HEK293 (cell line): ENCODE measurements around the gene UBE2Q2.
A peak's percentile ranks its signal among the peaks of the same experiment; 100 is the strongest.

Experiments used
- CTCF ChIA-PET: fragments of 350-600 bp; formaldehyde crosslinking; extraction: SDS; loops from one replicate; lab custom pipeline; 2021; ENCODE audit warnings: antibody characterized with exemption; lab: Yijun Ruan, JAX
- POLR2A ChIA-PET: fragments of 300-600 bp; formaldehyde crosslinking; extraction: SDS; loops from one replicate; lab custom pipeline; 2020; ENCODE audit warnings: antibody characterized with exemption, inconsistent platforms; lab: Yijun Ruan, JAX
- H3K27ac ChIP-seq: fragments of 200-500 bp; sonication (Bioruptor generic); 2 replicates; pipeline ENCODE4 v1.5.1; 2014; ENCODE audit warnings: low read depth, low read length, control low read depth, inconsistent platforms; ENCODE audit errors: extremely low read depth
- H3K36me3 ChIP-seq, 2 experiments: fragments of 200-500 bp in 1 of 2; sonication (Bioruptor generic) in 1 of 2; 1 replicate in 1 of 2; 2 replicates in 1 of 2; pipeline ENCODE4 v1.5.1; 2014 to 2017; ENCODE audit warnings: inconsistent platforms in 2 of 2, low read length in 2 of 2; ENCODE audit not compliant: control insufficient read depth in 2 of 2, insufficient read depth in 1 of 2
- H3K4me1 ChIP-seq: fragments of 200-500 bp; sonication (Bioruptor generic); 2 replicates; pipeline ENCODE4 v1.5.1; 2014; ENCODE audit warnings: mild to moderate bottlenecking, low read length, inconsistent platforms; ENCODE audit not compliant: control insufficient read depth, insufficient read depth
- H3K4me3 ChIP-seq: 2 replicates; pipeline ENCODE4 v1.5.1; 2011; ENCODE audit warnings: low read depth, mild to moderate bottlenecking, control low read depth, low read length, moderate library complexity
- H3K9me3 ChIP-seq: fragments of 200-500 bp; sonication (Bioruptor generic); 2 replicates; pipeline ENCODE4 v1.5.1; 2014; ENCODE audit warnings: low read depth, low read length, inconsistent platforms; ENCODE audit not compliant: control insufficient read depth, insufficient read depth
- BCL11A ChIP-seq: fragments of 450-650 bp; formaldehyde crosslinking; IDR thresholded peaks from 2 replicates; pipeline ENCODE4 v1.5.1; 2016; ENCODE audit warnings: low read depth, missing biosample characterization, missing genetic modification characterization
- GLIS1 ChIP-seq: fragments of 450-650 bp; formaldehyde crosslinking; IDR thresholded peaks from 2 replicates; pipeline ENCODE4 v1.5.1; 2016; ENCODE audit warnings: missing biosample characterization, missing genetic modification characterization
- OSR2 ChIP-seq: fragments of 450-650 bp; formaldehyde crosslinking; IDR thresholded peaks from 2 replicates; pipeline ENCODE4 v1.5.1; 2016; ENCODE audit warnings: missing biosample characterization, missing genetic modification characterization
- PBX3 ChIP-seq: sonication (generic); formaldehyde crosslinking; IDR thresholded peaks from 2 replicates; pipeline ENCODE4 v1.8.1; 2022; ENCODE audit warnings: mild to moderate bottlenecking, moderate library complexity, missing genetic modification reagents
- PRDM1 ChIP-seq: fragments of 450-650 bp; formaldehyde crosslinking; IDR thresholded peaks from 2 replicates; pipeline ENCODE4; 2016; ENCODE audit warnings: missing biosample characterization, missing genetic modification characterization
- RBAK ChIP-seq: fragments of 450-650 bp; formaldehyde crosslinking; IDR thresholded peaks from 2 replicates; pipeline ENCODE4 v1.5.1; 2016; ENCODE audit warnings: missing biosample characterization, missing genetic modification characterization
- ZNF132 ChIP-seq: fragments of 450-650 bp; formaldehyde crosslinking; IDR thresholded peaks from 2 replicates; pipeline ENCODE4 v1.5.1; 2017; ENCODE audit warnings: missing biosample characterization, missing genetic modification characterization, borderline replicate concordance
- ZNF202 ChIP-seq: fragments of 450-650 bp; formaldehyde crosslinking; IDR thresholded peaks from 2 replicates; pipeline ENCODE4 v1.5.1; 2016; ENCODE audit warnings: missing biosample characterization, missing genetic modification characterization, borderline replicate concordance
- ZNF266 ChIP-seq: fragments of 450-650 bp; formaldehyde crosslinking; IDR thresholded peaks from 2 replicates; pipeline ENCODE4 v1.5.1; 2016; ENCODE audit warnings: missing biosample characterization, missing genetic modification characterization, low read depth
- ZNF350 ChIP-seq: fragments of 450-650 bp; formaldehyde crosslinking; IDR thresholded peaks from 2 replicates; pipeline ENCODE4 v1.5.0; 2017; ENCODE audit warnings: missing biosample characterization, mild to moderate bottlenecking, missing genetic modification characterization
- ZNF510 ChIP-seq: fragments of 450-650 bp; formaldehyde crosslinking; IDR thresholded peaks from 2 replicates; pipeline ENCODE4 v1.5.1; 2018; ENCODE audit warnings: mild to moderate bottlenecking, missing genetic modification characterization, missing biosample characterization; ENCODE audit not compliant: insufficient replicate concordance
- ZNF555 ChIP-seq: fragments of 450-650 bp; formaldehyde crosslinking; conservative IDR thresholded peaks from 2 replicates; pipeline ENCODE4 v1.5.1; 2017; ENCODE audit warnings: missing biosample characterization, mild to moderate bottlenecking, missing genetic modification characterization, inconsistent platforms
- ZNF660 ChIP-seq: fragments of 450-650 bp; IDR thresholded peaks from 2 replicates; pipeline ENCODE4 v1.5.1; 2018; ENCODE audit warnings: missing biosample characterization, mild to moderate bottlenecking, missing genetic modification characterization
- ZNF776 ChIP-seq: fragments of 450-650 bp; formaldehyde crosslinking; IDR thresholded peaks from 2 replicates; pipeline ENCODE4 v1.5.0; 2017; ENCODE audit warnings: missing biosample characterization, missing genetic modification characterization, borderline replicate concordance
- ZNF791 ChIP-seq: fragments of 450-650 bp; formaldehyde crosslinking; IDR thresholded peaks from 2 replicates; pipeline ENCODE4 v1.5.1; 2016; ENCODE audit warnings: missing biosample characterization, missing genetic modification characterization
- ZSCAN16 ChIP-seq: fragments of 450-650 bp; formaldehyde crosslinking; IDR thresholded peaks from 2 replicates; pipeline ENCODE4 v1.5.1; 2016; ENCODE audit warnings: missing biosample characterization, missing genetic modification characterization
- TF ChIP-seq, protein P1 (sequence below): fragments of 450-650 bp; formaldehyde crosslinking; IDR thresholded peaks from 2 replicates; pipeline ENCODE4 v1.5.1; 2016; ENCODE audit warnings: missing biosample characterization, missing genetic modification characterization, borderline replicate concordance
- TF ChIP-seq, protein P2 (sequence below): fragments of 450-650 bp; formaldehyde crosslinking; IDR thresholded peaks from 2 replicates; pipeline ENCODE4 v1.5.1; 2017; ENCODE audit warnings: missing biosample characterization, missing genetic modification characterization
- TF ChIP-seq, protein P3 (sequence below): fragments of 450-650 bp; formaldehyde crosslinking; IDR thresholded peaks from 2 replicates; pipeline ENCODE4 v1.5.1; 2016; ENCODE audit warnings: missing biosample characterization, missing genetic modification characterization
- TF ChIP-seq, protein P4 (sequence below): fragments of 450-650 bp; formaldehyde crosslinking; IDR thresholded peaks from 2 replicates; pipeline ENCODE4 v1.5.1; 2017; ENCODE audit warnings: missing biosample characterization, missing genetic modification characterization

The UBE2Q2 gene

GRCh38 chr15:75902129-75902557 lies 58.9 kb downstream of the UBE2Q2 start (continued):
- TF ChIP-seq, protein P1, sequence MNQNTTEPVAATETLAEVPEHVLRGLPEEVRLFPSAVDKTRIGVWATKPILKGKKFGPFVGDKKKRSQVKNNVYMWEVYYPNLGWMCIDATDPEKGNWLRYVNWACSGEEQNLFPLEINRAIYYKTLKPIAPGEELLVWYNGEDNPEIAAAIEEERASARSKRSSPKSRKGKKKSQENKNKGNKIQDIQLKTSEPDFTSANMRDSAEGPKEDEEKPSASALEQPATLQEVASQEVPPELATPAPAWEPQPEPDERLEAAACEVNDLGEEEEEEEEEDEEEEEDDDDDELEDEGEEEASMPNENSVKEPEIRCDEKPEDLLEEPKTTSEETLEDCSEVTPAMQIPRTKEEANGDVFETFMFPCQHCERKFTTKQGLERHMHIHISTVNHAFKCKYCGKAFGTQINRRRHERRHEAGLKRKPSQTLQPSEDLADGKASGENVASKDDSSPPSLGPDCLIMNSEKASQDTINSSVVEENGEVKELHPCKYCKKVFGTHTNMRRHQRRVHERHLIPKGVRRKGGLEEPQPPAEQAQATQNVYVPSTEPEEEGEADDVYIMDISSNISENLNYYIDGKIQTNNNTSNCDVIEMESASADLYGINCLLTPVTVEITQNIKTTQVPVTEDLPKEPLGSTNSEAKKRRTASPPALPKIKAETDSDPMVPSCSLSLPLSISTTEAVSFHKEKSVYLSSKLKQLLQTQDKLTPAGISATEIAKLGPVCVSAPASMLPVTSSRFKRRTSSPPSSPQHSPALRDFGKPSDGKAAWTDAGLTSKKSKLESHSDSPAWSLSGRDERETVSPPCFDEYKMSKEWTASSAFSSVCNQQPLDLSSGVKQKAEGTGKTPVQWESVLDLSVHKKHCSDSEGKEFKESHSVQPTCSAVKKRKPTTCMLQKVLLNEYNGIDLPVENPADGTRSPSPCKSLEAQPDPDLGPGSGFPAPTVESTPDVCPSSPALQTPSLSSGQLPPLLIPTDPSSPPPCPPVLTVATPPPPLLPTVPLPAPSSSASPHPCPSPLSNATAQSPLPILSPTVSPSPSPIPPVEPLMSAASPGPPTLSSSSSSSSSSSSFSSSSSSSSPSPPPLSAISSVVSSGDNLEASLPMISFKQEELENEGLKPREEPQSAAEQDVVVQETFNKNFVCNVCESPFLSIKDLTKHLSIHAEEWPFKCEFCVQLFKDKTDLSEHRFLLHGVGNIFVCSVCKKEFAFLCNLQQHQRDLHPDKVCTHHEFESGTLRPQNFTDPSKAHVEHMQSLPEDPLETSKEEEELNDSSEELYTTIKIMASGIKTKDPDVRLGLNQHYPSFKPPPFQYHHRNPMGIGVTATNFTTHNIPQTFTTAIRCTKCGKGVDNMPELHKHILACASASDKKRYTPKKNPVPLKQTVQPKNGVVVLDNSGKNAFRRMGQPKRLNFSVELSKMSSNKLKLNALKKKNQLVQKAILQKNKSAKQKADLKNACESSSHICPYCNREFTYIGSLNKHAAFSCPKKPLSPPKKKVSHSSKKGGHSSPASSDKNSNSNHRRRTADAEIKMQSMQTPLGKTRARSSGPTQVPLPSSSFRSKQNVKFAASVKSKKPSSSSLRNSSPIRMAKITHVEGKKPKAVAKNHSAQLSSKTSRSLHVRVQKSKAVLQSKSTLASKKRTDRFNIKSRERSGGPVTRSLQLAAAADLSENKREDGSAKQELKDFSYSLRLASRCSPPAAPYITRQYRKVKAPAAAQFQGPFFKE (tag by site-specific recombination): no peak
- TF ChIP-seq PRDM1 (tag by site-specific recombination) (peak; percentile 54; the same call in 1 of the 2 replicates), ZNF791 (tag by site-specific recombination) (no peak), PBX3 (CRISPR knock-in tag) (no peak), OSR2 (0 out of 2 replicates have a peak, but pooled peaks have one; percentile 28), ZSCAN16 (no peak), ZNF350 (no peak), RBAK (no peak), ZNF660 (tag by site-specific recombination) (no peak), ZNF202 (tag by site-specific recombination) (no peak), ZNF776 (tag by site-specific recombination) (no peak), ZNF132 (tag by site-specific recombination) (no peak)
- TF ChIP-seq, protein P2, sequence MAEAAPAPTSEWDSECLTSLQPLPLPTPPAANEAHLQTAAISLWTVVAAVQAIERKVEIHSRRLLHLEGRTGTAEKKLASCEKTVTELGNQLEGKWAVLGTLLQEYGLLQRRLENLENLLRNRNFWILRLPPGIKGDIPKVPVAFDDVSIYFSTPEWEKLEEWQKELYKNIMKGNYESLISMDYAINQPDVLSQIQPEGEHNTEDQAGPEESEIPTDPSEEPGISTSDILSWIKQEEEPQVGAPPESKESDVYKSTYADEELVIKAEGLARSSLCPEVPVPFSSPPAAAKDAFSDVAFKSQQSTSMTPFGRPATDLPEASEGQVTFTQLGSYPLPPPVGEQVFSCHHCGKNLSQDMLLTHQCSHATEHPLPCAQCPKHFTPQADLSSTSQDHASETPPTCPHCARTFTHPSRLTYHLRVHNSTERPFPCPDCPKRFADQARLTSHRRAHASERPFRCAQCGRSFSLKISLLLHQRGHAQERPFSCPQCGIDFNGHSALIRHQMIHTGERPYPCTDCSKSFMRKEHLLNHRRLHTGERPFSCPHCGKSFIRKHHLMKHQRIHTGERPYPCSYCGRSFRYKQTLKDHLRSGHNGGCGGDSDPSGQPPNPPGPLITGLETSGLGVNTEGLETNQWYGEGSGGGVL (tag by site-specific recombination): no peak

- CTCF ChIA-PET: interaction anchor here (0.6 to 2.1 kb wide), 5 partner anchors 18 to 184 kb away, joined by 3 to 9 read pairs (median 4); no protein-coding TSS in a partner anchor
- peaks cover 19% of the 10 kb centered on the region for H3K4me1 ChIP-seq
- H3K4me3 ChIP-seq: peak within 1 kb of the TSS; percentile 98
- peak within 1 kb of the TSS; percentile 99 for H3K27ac ChIP-seq
- H3K9me3 ChIP-seq: no peaks in the 10 kb centered on the region
- H3K36me3 ChIP-seq: peaks cover 23 to 38% of the 10 kb centered on the region in 2 experiments
- POLR2A ChIA-PET: interaction anchor here (0.5 to 2.5 kb wide), 10 partner anchors 18 to 1660 kb away, joined by 3 to 10 read pairs (median 4); partner anchors contain the start of gene TMEM266
- TF ChIP-seq ZNF555 (tag by site-specific recombination) (no peak), ZNF266 (tag by site-specific recombination) (no peak), ZNF510 (no peak), GLIS1 (tag by site-specific recombination) (peak; percentile 96), ZNF202 (tag by site-specific recombination) (no peak), BCL11A (tag by site-specific recombination) (peak; percentile 10; the same call in 1 of the 2 replicates)
- TF ChIP-seq, protein P3, sequence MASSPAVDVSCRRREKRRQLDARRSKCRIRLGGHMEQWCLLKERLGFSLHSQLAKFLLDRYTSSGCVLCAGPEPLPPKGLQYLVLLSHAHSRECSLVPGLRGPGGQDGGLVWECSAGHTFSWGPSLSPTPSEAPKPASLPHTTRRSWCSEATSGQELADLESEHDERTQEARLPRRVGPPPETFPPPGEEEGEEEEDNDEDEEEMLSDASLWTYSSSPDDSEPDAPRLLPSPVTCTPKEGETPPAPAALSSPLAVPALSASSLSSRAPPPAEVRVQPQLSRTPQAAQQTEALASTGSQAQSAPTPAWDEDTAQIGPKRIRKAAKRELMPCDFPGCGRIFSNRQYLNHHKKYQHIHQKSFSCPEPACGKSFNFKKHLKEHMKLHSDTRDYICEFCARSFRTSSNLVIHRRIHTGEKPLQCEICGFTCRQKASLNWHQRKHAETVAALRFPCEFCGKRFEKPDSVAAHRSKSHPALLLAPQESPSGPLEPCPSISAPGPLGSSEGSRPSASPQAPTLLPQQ (tag by site-specific recombination): peak; percentile 89
- TF ChIP-seq, protein P2 (tag by site-specific recombination): peak; percentile 7
- TF ChIP-seq, protein P4, sequence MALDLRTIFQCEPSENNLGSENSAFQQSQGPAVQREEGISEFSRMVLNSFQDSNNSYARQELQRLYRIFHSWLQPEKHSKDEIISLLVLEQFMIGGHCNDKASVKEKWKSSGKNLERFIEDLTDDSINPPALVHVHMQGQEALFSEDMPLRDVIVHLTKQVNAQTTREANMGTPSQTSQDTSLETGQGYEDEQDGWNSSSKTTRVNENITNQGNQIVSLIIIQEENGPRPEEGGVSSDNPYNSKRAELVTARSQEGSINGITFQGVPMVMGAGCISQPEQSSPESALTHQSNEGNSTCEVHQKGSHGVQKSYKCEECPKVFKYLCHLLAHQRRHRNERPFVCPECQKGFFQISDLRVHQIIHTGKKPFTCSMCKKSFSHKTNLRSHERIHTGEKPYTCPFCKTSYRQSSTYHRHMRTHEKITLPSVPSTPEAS: no peak; the same call in 1 of the 2 replicates
Observed at GRCh38 chr15:75903331-75904239, 60.3 kb downstream of the UBE2Q2 start, which contains the start of gene FBXO22. Gene FBXO22 (plus strand): TSS chr15:75903878. CDS start chr15:75903964, 86 bp downstream.
